HG02884 (cell line): ENCODE measurements around the gene FAM124A.

Experiments
- ATAC-seq: cut with Tn5 transposase; IDR thresholded peaks from one replicate; pipeline ENCODE4 v1.9.1; 2021; ENCODE audit warnings: mild to moderate bottlenecking, moderate library complexity; ENCODE audit not compliant: unreplicated experiment

FAM124A gene

GRCh38 chr13:51240178-51240577, 18.0 kb downstream of the FAM124A start:
- no peak for ATAC-seq

- no peak for ATAC-seq
Observed at GRCh38 chr13:51240958-51241357, 18.8 kb downstream of the FAM124A start.

GRCh38 chr13:51241720-51242119, 19.5 kb downstream of the FAM124A start:
- no peak for ATAC-seq

- ATAC-seq: no peak
Observed at GRCh38 chr13:51243227-51243626, 21.0 kb downstream of the FAM124A start.

- no peak for ATAC-seq
Observed at GRCh38 chr13:51243832-51244231, 21.6 kb downstream of the FAM124A start.

GRCh38 chr13:51244637-51245405, 22.6 kb downstream of the FAM124A start:
- no peak for ATAC-seq

GRCh38 chr13:51245583-51245982, 23.4 kb downstream of the FAM124A start:
- ATAC-seq: no peak

GRCh38 chr13:51246025-51246417, 23.8 kb downstream of the FAM124A start:
- ATAC-seq: no peak

GRCh38 chr13:51246418-51247277, 24.4 kb downstream of the FAM124A start:
- ATAC-seq: no peak

GRCh38 chr13:51249255-51249654, 27.1 kb downstream of the FAM124A start:
- ATAC-seq: no peak

- no peak for ATAC-seq
Observed at GRCh38 chr13:51249770-51250741, 27.9 kb downstream of the FAM124A start.

GRCh38 chr13:51251480-51251879, 29.3 kb downstream of the FAM124A start:
- no peak for ATAC-seq

GRCh38 chr13:51252954-51253532, 30.8 kb downstream of the FAM124A start:
- ATAC-seq: no peak

- ATAC-seq: no peak
Observed at GRCh38 chr13:51255556-51255955, 33.4 kb downstream of the FAM124A start.

GRCh38 chr13:51257187-51257586, 35.0 kb downstream of the FAM124A start:
- ATAC-seq: no peak

GRCh38 chr13:51258612-51259548, 36.7 kb downstream of the FAM124A start:
- ATAC-seq: no peak

- ATAC-seq: no peak
Observed at GRCh38 chr13:51260154-51260553, 38.0 kb downstream of the FAM124A start.

GRCh38 chr13:51261610-51262249, 39.5 kb downstream of the FAM124A start:
- no peak for ATAC-seq
